ENCODE data around the gene PCDH9.

DNA sequence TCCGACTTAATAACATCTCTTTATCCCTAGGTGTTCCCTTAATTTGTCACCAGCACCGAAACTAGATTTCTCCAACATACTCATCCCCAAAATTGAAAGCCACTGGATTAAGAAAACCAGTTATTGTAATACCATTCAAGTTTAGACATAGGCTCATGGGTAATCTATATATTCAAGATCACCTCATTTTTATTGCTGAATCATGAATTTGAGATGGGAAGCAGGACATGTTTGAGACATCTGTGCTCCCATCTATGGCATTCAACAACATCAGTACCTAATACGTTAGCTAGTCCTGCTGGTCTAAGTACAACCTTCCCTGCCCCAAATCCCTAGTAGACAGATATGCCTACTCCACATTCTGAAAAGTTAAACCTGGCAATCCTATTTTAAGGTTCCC, 820.6 kb downstream of the PCDH9 start:
- TF ChIP-seq CTCF (conservative IDR thresholded peaks at IDR 0.05; ENCODE audit: low read depth, low read length) = no peak
- no peak for TF ChIP-seq EZH2 (IDR thresholded peaks at IDR 0.05; ENCODE audit: borderline replicate concordance, low read depth, low read length, poor library complexity, severe bottlenecking)

Data from A673 (cell line).